GM12892 (cell line): ENCODE results near the gene GNL3.

Experiments used
- POLR2A ChIP-seq: IDR thresholded peaks from 2 replicates; pipeline ENCODE4 v1.6.1; 2011; ENCODE audit warnings: low read depth, low read length, control low read depth
- POLR2AphosphoS5 ChIP-seq: IDR thresholded peaks from 2 replicates; pipeline ENCODE4 v1.6.1; 2011; ENCODE audit warnings: low read depth, low read length, control low read depth
- TAF1 ChIP-seq: IDR thresholded peaks from 2 replicates; pipeline ENCODE4 v1.6.1; 2011; ENCODE audit warnings: low read depth, mild to moderate bottlenecking, control low read depth, low read length, borderline replicate concordance

- TF ChIP-seq POLR2A (no peak), POLR2AphosphoS5 (no peak), TAF1 (no peak)
These were observed 40.3 kb upstream of the GNL3 start for GRCh38 chr3:52645549-52645948.
